Hematopoietic multipotent progenitor cell treated with erythropoietin and hydrocortisone succinate and interleukin-3 and kit ligand, for 17 days (in vitro differentiated cells): Measurements from ENCODE around the gene STRN3.
A peak's percentile ranks its signal among the peaks of the same experiment; 100 is the strongest.
"Not testable (repeated sequence)": the region's sequence is repeated elsewhere in the genome, so short reads cannot be mapped to it uniquely, and the experiment has no call there.

Experiments used
- DNase-seq: peaks from one replicate; pipeline ENCODE4 v3.0.0-alpha.2; 2015; ENCODE audit warnings: low spot score

STRN3 gene

GRCh38 chr14:31000629-31001338, 25.4 kb downstream of the STRN3 start:
- DNase-seq = no peak

DNA sequence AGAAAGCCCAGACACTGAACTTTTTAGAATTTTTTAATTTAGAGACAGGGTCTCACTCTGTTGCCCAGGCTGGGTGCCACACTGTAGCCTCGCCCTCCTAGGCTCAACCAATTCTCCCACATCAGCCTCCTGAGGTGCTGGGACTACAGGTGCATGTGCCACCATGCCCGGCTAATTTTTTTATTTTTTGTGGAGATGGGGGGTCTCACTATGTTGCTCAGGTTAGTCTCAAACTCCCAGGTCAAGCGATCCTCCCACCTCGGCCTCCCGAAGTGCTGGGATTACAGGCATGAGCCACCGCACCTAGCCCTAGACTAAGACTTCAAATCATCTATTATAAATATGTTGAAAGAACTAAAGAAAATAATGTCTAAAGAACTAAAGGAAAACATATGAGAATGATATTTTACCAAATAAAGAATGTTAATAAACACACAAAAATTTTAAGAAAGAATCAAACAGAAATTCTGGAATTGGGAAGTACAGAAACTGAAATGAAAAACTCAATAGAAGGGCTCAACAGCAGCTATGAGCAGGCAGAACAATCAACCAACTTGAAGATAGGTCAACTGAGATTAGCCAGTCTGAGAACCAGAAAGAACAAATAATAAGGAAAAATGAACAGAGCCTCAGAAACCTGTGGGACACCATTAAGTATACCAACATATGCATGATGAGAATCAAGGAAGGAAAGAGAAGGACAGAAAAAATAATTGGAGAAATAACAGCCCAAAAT, 27.0 kb downstream of the STRN3 start:
- DNase-seq = no peak

DNA sequence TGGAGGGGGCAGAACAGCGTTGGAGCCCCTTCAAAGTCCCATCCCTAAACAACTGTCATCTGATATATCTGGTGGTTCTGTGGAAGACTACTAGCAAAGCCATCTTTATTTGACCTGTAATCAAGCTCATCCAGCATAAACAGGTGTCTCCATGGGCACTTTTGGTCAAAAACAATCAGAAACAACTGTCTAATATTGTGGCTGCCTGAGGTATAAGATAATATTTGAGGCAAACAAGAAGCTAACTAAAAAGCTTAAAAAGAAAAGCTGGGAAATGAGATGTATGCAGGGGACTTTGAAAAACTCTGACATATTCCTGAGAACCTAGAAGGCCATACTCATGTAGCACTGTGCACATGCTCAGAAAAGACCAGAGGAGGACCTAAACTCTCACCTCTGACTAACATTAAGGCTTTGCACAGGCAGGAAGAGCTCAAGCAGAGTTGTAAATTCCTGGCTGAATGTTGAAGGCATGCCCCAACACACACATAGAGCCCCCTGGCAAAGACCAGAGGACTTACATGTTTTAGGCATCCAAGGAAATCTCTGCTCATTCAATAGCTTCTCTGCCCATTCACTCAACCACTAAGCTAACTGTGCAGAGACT, 28.0 kb downstream of the STRN3 start:
- no peak for DNase-seq

DNA sequence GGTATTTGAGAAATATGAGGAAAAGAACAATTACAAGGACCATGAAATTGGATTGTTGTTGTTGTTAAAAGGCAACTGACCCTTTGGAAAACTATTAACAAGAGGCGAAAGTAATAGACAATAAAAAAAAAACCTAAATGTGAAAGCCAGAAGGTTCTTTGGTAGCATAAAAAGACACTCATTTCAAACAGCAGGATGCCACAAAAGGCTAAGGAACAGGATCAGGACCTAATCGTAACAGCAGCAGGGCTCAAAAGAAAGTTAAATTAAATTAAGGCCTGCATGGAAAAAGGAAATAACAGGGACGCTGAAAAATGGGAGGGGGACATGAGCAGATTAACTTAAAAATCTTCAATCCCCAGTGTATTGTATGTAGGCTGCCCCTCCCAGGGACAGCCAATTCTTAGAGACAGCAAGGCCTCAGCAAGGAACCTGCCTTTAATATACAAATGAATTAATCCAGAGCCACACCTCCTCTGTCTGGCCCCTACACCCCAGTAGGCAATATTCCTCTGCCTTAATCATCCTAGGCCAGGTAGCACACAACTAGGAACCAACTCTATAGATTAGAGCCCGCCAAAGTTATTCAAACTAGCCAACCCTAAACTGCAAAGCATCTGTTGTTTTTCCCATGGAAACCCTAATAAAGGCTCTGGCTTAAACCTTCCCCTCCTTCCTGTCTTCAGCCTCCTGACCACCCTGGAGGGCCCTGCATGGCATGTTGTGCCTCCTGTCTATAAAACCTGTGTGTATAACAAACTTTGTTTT, 29.1 kb downstream of the STRN3 start:
- DNase-seq = no peak

DNA sequence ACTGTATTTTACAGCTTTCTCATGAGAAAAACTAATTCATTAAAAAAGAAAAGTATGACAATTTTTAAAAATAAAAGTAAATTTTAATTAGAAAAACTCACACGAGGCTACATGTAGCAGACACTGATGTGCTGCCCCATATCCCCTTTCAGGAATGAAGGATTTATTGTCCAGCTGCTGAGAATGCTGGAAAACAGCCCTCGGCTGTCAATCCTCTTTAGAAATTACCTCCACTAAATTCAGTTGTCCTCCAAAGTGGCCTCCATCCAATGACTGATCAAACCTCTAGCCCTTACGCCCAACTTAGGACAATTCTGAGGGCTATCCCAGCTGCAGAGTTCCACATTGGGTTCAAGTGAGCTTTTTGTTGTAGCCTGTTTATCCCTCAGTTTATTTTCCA, 30.5 kb downstream of the STRN3 start:
- DNase-seq = no peak

- no peak for DNase-seq
These were observed 31.2 kb downstream of the STRN3 start for GRCh38 chr14:30994681-30995620.

- DNase-seq = no peak
These were observed 33.1 kb downstream of the STRN3 start for GRCh38 chr14:30993071-30993470.

DNA sequence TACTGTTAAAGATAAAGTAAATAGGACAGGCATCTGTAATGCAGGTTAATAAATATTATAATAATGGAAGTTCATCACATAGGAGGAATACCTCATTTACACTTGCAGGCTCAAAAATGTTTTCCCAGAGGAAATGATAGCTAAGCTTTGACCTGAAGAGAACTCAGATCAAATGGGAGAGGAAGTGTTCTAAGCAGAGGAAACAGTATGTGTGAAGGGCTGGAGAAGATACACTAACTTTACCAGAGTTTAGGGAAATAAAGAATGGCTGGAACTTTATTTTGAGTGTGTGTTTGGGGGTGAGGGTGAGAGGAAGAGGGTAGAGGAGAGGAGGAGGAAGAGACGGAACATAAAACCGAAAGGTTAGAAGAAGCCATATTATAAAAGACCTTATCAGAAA, 34.8 kb downstream of the STRN3 start:
- DNase-seq = no peak

GRCh38 chr14:30990770-30991169, 35.4 kb downstream of the STRN3 start:
- no peak for DNase-seq

- no peak for DNase-seq
These were observed 37.7 kb downstream of the STRN3 start for GRCh38 chr14:30988509-30988908.

- DNase-seq = no peak
These were observed 40.4 kb downstream of the STRN3 start for GRCh38 chr14:30985796-30986195.

DNA sequence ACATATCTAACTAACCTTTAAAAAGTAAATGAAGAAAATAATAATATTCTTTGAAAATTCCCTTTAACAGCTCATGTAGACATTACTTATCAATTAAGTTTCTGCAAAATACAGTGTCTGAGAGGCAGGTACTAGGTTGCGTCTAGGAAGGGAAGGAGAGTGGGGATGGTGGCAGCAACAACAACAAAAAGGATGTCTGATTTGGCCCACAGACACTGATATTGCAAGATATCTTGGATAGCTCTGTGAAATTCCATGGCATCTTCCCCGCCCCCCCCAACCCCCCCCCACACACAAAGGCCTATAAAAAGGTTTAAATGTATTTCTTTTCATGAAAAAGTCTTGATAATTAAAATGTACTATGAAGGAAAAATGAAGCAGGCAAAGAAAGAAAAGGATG, 42.3 kb downstream of the STRN3 start:
- no peak for DNase-seq

- DNase-seq = no peak
These were observed 43.6 kb downstream of the STRN3 start for GRCh38 chr14:30982533-30982932.

DNA sequence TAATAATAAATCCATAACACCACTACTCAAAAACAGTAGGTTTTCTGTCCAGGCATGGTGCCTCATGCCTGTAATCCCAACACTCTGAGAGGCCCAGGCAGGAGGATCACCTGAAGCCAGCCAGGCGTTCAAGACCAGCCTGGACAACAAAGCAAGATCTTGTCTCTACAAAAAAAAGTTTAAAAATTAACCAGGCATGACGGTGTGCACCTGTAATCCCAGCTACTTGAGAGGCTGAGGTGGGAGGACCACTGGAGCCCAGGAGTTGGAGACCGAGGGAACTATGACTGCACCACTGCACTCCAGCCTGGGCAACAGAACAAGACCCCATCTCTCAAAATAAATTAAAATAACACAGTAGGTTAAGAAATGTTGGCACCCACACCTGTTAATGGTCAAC, 45.2 kb downstream of the STRN3 start:
- no peak for DNase-seq

DNA sequence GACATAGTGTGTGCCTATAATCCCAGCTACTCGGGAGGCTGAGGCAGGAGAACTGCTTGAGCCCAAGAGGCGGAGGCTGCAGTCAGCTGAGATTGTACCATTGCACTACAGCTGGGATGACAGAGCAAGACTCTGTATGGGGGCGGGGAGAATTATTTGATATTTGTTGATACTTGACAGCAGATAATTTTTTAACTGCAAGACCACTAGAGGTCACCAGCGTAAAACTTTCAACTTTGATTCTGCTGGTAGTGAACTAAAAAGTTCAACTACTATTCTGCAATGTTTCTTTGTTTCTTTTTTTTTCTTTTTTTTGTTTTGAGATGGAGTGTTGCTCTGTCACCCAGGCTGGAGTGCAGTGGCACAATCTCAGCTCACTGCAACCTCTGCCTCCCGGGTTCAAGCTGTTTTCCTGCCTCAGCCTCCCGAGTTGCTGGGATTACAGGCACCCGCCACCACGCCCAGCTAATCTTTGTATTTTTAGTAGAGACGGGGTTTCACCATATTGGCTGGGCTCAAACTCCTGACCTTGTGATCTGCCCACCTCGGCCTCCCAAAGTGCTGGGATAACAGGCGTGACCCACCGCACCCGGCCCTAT, 46.0 kb downstream of the STRN3 start:
- peak; percentile 94 for DNase-seq

- DNase-seq = no peak
These were observed 48.4 kb downstream of the STRN3 start for GRCh38 chr14:30977752-30978151.

DNA sequence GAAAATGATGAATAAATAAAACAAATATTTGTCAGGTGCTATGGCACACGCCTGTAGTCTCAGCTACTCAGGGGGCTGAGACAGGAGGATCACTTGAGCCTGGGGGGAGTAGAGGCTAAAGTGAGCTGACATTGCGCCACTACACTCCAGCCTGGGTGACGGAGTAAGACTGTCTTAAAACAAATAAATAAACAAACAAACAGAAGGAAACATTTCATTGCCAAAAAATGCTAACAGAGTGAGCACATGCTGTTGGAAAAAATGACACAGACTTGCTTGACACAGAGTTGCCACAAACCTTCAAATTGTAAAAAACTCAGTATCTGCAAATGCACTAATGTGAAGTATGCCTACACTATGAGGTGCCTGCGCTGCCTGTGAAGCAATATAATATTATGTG, 51.6 kb downstream of the STRN3 start:
- no peak for DNase-seq

DNA sequence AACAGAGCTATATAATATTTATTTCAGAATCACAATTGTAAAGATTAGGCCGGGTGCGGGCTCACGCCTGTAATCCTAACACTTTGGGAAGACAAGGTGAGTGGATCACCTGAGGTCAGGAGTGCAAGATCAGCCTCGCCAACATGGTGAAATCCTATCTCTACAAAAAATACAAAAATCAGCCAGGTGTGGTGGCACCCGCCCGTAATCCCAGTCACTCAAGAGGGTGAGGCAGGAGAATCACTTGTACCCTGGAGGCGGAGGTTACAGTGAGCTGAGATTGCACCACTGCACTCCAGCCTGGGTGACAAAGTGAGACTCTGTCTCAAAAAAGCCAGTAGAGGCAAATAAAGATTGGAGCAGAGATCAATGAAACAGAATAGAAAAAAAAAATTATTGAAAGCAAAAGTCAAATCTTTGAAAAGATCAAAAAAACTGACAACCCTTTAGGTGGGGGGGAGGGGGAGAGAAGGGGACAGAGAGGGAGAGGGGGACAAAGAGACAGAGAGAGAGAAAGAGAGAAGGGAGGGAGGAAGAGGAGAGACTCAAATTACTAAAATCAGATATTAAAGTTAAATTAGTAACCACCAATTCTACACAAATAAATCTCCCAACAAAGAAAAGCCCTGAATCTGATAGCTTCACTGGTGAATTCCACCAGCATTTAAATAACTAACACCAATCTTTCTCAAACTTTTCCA, 53.1 kb downstream of the STRN3 start:
- DNase-seq = no peak

DNA sequence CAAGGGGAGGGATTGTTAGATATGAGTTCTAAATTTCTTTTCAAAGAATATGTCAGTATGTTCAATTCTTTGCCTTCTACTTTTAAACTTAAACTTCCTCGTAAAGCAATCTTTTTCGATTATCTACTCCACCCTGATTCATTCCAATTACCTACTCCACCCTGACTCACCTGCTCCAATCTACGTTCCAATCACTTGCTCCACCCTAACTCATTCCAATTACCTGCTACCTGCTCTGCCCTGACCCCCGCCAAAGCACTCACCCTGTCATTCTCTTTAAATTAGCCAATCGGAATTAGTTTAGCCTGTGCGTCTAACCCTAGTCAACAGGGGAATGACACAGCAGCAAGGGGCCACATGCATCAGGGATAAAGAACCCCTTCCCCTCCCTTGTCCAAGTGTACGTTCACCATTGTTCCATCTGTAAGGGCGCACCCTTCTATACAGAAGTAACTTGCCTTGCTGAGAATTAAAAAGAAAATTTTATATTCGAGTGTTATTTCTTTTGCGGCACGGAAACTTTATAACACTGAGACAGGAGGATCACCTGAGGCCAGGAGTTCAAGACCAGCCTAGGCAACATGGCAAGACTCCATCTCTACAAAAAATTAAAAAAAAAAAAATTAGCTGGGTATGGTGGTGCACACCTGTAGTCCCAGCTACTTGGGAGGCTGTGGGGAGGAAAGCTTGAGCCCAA, 54.0 kb downstream of the STRN3 start:
- DNase-seq = not testable (repeated sequence)

- no peak for DNase-seq
These were observed 54.6 kb downstream of the STRN3 start for GRCh38 chr14:30971586-30971985.
